Head of caudate nucleus (tissue), 42 donors: ENCODE results near the gene ZNF831.
A peak's percentile ranks its signal among the peaks of the same experiment; 100 is the strongest.

ENCODE experiments used
- DNase-seq, 42 donors: peaks; one replicate each; pipeline versions ENCODE4 v3.0.0 to v3.0.0-alpha.2; 2020 to 2021; ENCODE audit warnings: mixed read lengths in 7 of 42
- intact Hi-C: fragments of 100-400 bp; cut with DNase I; formaldehyde crosslinking; loops from one replicate; pipeline ENCODE4 v1.15.0; 2022

The ZNF831 gene

GRCh38 chr20:59175002-59175401 lies 11.4 kb downstream of the ZNF831 start:
- DNase-seq = peak in 1 of 42 donors; percentile 3
- intact Hi-C loops = no loop called here

- peak in 17 of 42 donors; percentile 11 to 79 (median 42) for DNase-seq
- intact Hi-C loops = no loop called here
These were observed 12.2 kb downstream of the ZNF831 start for GRCh38 chr20:59175861-59176260.

DNA sequence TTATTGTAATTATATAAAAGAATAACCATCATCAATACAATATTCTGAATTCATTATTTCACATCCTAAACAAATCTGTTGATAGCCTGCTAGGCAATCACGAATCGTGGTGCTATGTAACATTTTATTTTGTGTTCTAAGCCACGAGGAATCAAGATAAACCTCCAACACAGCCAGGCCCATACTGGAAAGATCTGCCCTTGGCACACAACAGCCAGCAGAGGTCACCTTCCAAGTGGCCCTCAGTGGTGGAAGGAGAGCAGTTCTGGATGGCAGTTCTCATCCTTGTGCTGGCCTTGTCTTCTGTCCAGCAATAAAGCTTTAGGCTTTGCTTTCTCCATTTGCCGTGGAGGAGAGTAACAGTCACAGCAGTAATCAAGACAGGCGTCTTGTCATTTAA lies 13.2 kb downstream of the ZNF831 start:
- intact Hi-C loops = no loop called here
- peak in 1 of 42 donors; percentile 4 for DNase-seq

- intact Hi-C loops = no loop called here
- DNase-seq = peak in 1 of 42 donors; percentile 4
These were observed 13.9 kb downstream of the ZNF831 start for GRCh38 chr20:59177266-59178250.

- DNase-seq = no peak
- intact Hi-C loops = no loop called here
These were observed 15.5 kb downstream of the ZNF831 start for GRCh38 chr20:59178983-59179595.

DNA sequence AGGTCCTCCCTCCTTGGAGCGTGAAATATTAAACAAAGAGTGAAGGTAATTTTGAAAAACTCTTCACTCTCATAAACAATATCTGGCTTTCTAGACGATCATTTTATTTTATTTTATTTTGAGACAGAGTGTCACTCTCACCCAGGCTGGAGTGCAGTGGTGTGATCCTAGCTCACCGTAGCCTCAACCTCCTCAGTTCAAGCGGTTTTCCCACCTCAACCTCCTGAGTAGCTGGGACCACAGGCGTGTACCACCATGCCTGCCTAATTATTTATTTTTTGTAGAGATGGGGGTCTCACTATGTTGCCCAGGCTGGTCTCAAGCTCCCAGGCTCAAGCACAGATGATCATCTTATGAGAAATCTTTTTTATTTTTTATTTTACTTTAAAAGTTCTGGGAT lies 16.4 kb downstream of the ZNF831 start:
- intact Hi-C loops = no loop called here

DNA sequence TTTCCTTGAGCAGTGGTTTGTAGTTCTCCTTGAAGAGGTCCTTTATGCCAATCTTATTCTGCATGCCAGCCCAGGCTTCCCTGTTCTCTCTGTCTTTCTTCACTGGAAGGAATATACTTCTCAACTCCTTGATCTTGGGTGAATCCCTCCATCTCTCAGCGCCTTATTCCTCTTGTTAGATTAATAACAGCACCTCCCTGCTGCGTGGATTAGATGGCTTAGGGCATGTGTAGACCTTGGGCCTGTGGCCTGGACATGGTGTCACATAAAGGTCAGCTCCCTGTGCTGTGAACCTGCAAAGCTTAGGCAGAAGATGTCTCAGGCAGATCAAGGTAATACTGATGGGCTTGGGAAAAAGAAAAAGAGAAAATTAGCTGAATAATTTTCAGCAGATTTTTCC lies 18.3 kb downstream of the ZNF831 start:
- DNase-seq = peak in 1 of 42 donors; percentile 4
- intact Hi-C loops = no loop called here

More for the DNA sequence above, 16.4 kb downstream of the ZNF831 start:
- DNase-seq = no peak

DNA sequence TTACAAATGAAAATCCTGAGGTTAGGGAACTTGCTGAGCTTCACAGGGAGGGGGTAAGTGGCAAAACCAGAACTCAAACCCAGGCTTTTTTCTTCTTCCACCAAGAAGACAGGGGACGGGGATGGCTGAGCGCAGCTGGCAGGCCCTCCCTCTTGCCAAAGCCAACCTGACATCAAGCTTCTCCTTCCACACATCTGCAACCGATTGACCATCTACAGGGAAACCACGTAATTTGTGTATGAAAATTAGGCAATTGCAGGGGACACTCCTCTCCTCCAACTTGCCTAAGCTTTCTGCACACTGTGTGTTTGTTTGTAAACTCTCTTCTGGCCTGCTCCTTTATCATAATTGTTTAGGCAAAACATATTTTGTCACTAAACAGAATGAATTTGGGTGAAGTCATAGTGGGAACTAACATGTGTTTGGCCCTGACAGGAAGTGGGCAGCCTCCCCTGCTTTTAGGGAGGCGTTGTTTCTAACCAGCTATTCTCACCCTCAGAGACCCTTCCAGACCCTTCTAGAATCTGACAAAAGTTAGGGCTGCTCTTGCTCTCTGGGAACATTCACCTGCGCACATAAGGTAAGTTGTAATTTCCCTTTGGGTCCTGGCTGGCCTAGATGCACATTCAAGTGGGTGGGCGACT lies 18.9 kb downstream of the ZNF831 start:
- peak in 1 of 42 donors; percentile 22 for DNase-seq
- intact Hi-C loops = no loop called here

- intact Hi-C loops = no loop called here
- peak in 1 of 42 donors; percentile 4 for DNase-seq
These were observed 20.1 kb downstream of the ZNF831 start for GRCh38 chr20:59183751-59184150.

DNA sequence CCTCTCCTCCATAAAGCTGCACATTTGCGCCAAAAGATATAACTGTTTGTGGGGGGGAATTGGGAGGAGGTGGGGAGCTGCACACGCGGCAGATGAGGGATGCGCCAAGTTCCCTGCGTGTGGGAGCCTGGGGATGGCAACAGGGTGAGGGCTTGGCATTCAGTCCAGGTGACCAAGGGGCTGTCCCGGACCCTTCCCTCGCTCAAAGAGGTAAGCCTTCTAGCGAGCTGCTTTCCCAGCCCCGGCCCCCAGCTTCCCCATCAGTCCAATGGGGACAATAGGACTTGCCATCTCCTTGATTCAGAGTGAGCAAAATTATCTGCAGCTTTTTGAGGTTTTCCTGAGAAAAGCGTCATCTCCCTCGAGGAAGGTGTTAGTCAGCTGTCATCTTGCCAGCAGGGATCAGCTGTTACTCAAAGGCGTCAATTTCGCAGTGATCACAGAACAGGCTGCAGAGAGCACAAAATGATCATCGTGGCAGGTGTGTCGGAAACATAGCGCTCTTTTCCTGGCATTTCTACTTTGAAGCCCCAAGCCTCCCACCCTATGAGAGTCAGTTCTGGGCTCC lies 21.3 kb downstream of the ZNF831 start:
- intact Hi-C loops = no loop called here
- peak in 1 of 42 donors; percentile 31 for DNase-seq

GRCh38 chr20:59185809-59186208 lies 22.2 kb downstream of the ZNF831 start:
- peak in 1 of 42 donors; percentile 31 for DNase-seq
- intact Hi-C loops = no loop called here

- intact Hi-C loops = no loop called here
- peak in 2 of 42 donors; percentile 21 to 31 for DNase-seq
These were observed 26.8 kb downstream of the ZNF831 start for GRCh38 chr20:59190466-59190865.

DNA sequence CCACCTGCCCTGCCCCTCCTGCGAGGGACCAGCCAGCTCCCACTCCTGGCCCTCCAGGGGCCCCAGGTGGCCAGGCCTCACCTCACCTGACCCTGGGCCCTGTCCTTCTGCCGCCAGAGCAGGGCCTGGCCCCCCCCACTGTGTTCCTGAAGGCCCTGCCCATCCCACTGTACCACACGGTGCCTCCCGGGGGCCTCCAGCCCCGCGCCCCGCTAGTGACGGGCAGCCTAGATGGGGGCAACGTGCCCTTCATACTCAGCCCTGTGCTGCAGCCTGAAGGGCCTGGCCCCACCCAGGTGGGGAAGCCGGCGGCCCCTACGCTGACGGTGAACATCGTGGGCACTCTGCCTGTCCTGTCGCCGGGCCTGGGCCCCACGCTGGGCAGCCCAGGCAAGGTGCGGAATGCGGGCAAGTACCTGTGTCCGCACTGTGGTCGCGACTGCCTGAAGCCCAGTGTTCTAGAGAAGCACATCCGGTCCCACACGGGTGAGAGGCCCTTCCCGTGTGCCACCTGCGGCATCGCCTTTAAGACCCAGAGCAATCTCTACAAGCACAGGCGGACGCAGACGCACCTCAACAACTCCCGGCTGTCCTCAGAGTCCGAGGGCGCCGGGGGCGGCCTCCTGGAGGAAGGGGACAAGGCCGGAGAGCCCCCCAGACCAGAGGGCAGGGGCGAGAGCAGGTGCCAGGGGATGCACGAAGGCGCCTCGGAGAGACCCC lies 27.6 kb downstream of the ZNF831 start:
- intact Hi-C loops = no loop called here

DNA sequence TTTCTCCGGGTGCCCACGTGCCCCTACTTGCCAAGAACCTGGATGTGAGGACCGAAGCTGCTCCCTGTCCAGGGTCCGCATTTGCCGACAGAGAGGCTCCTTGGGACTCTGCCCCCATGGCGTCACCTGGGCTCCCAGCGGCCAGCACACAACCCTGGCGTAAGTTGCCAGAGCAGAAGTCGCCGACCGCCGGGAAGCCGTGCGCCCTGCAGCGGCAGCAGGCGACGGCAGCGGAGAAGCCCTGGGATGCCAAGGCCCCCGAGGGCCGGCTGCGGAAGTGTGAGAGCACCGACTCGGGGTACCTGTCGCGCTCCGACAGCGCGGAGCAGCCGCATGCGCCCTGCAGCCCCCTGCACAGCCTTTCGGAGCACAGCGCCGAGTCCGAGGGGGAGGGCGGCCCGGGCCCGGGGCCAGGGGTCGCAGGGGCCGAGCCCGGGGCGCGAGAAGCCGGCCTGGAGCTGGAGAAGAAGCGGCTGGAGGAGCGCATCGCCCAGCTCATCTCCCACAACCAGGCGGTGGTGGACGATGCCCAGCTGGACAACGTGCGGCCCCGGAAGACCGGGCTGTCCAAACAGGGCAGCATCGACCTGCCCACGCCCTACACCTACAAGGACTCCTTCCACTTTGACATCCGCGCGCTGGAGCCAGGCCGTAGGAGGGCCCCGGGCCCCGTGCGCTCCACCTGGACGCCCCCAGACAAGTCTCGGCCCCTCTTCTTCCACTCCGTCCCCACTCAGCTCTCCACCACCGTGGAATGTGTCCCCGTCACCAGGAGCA lies 28.3 kb downstream of the ZNF831 start:
- intact Hi-C loops = no loop called here
- DNase-seq = peak in 2 of 42 donors; percentile 12 to 29

More for the DNA sequence above, 27.6 kb downstream of the ZNF831 start:
- peak in 2 of 42 donors; percentile 9 to 28 for DNase-seq

GRCh38 chr20:59192533-59192896 lies 28.9 kb downstream of the ZNF831 start:
- intact Hi-C loops = no loop called here
- peak in 1 of 42 donors; percentile 24 for DNase-seq

DNA sequence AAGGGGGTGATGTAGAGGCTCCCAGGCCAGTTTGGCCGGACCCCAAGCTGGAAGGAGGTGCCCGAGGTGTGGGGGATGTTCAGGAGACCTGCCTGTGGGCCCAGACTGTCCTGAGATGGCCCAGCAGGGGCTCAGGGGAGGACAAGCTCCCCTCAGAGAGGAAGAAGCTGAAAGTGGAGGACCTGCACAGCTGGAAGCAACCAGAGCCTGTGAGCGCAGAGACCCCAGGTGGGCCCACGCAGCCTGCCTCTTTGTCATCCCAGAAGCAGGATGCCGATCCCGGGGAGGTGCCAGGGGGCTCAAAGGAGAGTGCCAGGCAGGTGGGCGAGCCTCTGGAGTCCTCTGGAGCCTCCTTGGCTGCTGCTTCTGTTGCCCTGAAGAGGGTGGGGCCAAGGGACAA lies 29.7 kb downstream of the ZNF831 start:
- DNase-seq = peak in 1 of 42 donors; percentile 22
- intact Hi-C loops = no loop called here

DNA sequence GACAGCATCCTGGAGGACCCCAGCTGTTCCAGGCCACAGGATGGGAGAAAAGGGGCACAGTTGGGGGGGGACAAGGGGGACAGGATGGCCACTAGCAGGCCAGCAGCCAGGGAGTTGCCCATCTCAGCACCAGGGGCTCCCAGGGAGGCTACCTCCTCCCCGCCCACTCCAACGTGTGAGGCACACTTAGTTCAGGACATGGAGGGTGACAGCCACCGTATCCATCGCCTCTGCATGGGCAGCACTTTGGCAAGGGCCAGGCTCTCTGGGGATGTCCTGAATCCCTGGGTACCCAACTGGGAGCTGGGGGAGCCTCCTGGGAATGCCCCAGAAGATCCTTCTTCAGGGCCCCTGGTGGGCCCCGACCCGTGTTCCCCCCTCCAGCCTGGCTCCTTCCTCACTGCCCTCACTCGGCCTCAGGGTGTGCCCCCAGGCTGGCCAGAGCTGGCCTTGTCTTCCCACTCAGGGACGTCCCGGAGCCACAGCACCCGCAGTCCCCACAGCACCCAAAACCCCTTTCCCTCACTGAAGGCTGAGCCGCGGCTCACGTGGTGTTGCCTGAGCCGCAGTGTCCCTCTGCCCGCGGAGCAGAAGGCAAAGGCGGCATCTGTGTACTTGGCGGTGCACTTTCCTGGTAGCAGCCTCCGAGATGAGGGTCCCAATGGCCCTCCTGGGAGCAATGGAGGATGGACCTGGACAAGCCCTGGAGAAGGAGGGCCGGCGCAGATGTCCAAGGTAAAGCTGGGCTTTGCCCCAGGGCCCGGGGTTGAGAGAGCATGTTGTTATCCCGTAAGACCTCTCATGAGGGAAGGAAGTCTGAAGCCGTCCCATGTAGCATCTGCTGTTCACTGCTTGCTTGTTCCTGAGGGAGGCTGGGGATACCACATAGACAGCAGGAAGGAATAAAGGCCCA lies 30.7 kb downstream of the ZNF831 start:
- intact Hi-C loops = no loop called here
- DNase-seq = no peak
